PFSK-1 (cell line): Measurements from ENCODE around the gene RPS6KA4.

Source experiments
- FOXP2 ChIP-seq: optimal IDR thresholded peaks from 2 replicates; pipeline ENCODE3; 2011; ENCODE audit warnings: borderline replicate concordance, control low read depth, inconsistent platforms; ENCODE audit not compliant: insufficient read depth; ENCODE audit errors: extremely low read length, extremely low read depth
- POLR2AphosphoS5 ChIP-seq: IDR thresholded peaks from 2 replicates; pipeline ENCODE4 v1.6.1; 2012; ENCODE audit warnings: low read depth, mild to moderate bottlenecking, control low read depth, low read length, moderate library complexity
- REST ChIP-seq, 2 experiments: IDR thresholded peaks; 2 replicates each; pipeline versions ENCODE4 v1.6.1 to v1.8.0; 2011 to 2012; ENCODE audit warnings: low read depth in 2 of 2, low read length in 2 of 2, control low read depth in 1 of 2, inconsistent platforms in 1 of 2, mild to moderate bottlenecking in 1 of 2, moderate library complexity in 1 of 2; ENCODE audit not compliant: insufficient read depth in 1 of 2
- SIN3A ChIP-seq: IDR thresholded peaks from 2 replicates; pipeline ENCODE4 v1.6.1; 2012; ENCODE audit warnings: mild to moderate bottlenecking, low read length, moderate library complexity, borderline replicate concordance; ENCODE audit not compliant: insufficient read depth
- TAF1 ChIP-seq: IDR thresholded peaks from 2 replicates; pipeline ENCODE4 v1.6.1; 2012; ENCODE audit warnings: low read length, control low read depth, borderline replicate concordance; ENCODE audit not compliant: insufficient read depth

Gene RPS6KA4

GRCh38 chr11:64344787-64345186, 14.2 kb upstream of the RPS6KA4 start:
- TF ChIP-seq SIN3A: no peak
- no peak for TF ChIP-seq FOXP2
- TF ChIP-seq POLR2AphosphoS5: no peak
- TF ChIP-seq REST (IDR thresholded peaks at IDR 0.05; ENCODE audit: insufficient read depth in 1 of 2, low read depth in 2 of 2, low read length in 2 of 2): no peak
- TF ChIP-seq TAF1: no peak

GRCh38 chr11:64347193-64347867, 11.6 kb upstream of the RPS6KA4 start:
- TF ChIP-seq POLR2AphosphoS5: no peak
- no peak for TF ChIP-seq SIN3A
- TF ChIP-seq REST (IDR thresholded peaks at IDR 0.05; ENCODE audit: insufficient read depth in 1 of 2, low read depth in 2 of 2, low read length in 2 of 2): no peak
- no peak for TF ChIP-seq TAF1
- TF ChIP-seq FOXP2: no peak

- TF ChIP-seq REST (IDR thresholded peaks at IDR 0.05; ENCODE audit: insufficient read depth in 1 of 2, low read depth in 2 of 2, low read length in 2 of 2) (no peak), TAF1 (no peak), FOXP2 (no peak), SIN3A (no peak), POLR2AphosphoS5 (no peak)
These were observed 10.5 kb upstream of the RPS6KA4 start for GRCh38 chr11:64348383-64349024.

- TF ChIP-seq TAF1 (no peak), POLR2AphosphoS5 (no peak), SIN3A (no peak), FOXP2 (no peak), REST (IDR thresholded peaks at IDR 0.05; ENCODE audit: insufficient read depth in 1 of 2, low read depth in 2 of 2, low read length in 2 of 2) (no peak)
These were observed 10.0 kb upstream of the RPS6KA4 start for GRCh38 chr11:64349025-64349387.
